NCI-H2171 (cell line): Measurements from ENCODE around the gene C3orf18.

ENCODE experiments used
- DNase-seq: peaks from one replicate; lab custom pipeline; 2025; lab: John Stamatoyannopoulos, UW

The C3orf18 gene

GRCh38 chr3:50567386-50568167 lies at the start of gene C3orf18:
Gene C3orf18, minus strand, starts transcription at chr3:50567747. Its CDS starts 2,048 bp downstream, at chr3:50565699.
- DNase-seq = peak; percentile 76

- peak; percentile 76 for DNase-seq
Measured at GRCh38 chr3:50616770-50617095, 49.2 kb upstream of the C3orf18 start.

DNA sequence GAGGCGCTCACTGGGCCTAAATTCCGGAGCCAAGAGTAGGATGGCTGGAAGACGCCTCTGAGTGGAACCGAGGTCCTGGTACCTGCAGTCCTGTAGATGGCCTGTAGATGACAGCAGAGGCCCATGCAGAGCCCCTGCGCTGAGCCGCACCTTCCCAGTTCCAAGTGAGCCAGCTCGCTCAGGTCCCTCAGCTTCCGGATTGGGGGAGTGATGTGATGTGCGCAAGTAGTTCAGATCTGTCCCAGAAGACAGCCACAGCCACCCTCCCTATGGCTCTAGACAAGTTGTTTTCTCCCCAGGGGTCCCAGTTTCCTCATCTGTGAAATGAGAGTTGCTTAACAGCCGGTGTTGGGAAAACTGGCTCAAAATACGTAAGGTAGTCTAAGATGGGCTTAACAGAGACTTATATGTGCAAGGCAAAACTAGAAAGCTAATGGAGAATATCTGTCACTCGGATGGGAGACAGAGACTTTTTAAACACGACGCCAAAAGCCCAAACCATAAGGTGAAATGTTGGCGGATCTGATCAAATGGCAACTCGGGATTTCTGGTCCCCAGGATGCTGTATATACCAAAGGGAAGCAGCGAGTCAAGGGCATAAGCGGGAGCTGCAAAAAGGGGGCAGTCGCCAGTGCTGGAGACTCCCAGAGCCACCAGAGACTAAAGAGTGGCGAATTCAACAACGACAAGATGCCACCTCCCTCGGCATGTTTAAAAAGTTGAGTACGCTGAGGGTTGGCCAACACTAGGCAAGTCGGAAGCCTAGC lies 48.6 kb upstream of the C3orf18 start:
- peak; percentile 65 for DNase-seq

DNA sequence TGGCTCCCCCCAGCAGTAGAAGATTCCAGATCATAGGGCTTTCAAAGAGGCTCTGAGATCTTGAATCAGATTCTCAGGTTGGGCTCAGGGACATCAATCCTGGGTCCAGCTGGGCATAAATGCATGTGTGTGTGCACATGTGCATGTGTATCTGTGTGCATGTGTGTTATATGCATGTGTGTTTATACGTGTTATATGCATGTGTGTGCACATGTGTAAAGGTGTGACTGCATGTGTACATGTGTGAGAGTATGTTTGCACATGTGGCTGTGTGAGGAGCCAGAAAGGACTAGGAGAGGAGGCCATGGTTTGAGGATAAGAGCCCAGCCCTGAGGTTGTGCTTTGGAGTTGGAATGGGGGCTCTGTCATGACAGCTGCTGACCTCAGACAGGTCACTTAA lies 47.6 kb upstream of the C3orf18 start:
- DNase-seq = no peak

GRCh38 chr3:50612970-50613846 lies 45.7 kb upstream of the C3orf18 start:
- DNase-seq = no peak

DNA sequence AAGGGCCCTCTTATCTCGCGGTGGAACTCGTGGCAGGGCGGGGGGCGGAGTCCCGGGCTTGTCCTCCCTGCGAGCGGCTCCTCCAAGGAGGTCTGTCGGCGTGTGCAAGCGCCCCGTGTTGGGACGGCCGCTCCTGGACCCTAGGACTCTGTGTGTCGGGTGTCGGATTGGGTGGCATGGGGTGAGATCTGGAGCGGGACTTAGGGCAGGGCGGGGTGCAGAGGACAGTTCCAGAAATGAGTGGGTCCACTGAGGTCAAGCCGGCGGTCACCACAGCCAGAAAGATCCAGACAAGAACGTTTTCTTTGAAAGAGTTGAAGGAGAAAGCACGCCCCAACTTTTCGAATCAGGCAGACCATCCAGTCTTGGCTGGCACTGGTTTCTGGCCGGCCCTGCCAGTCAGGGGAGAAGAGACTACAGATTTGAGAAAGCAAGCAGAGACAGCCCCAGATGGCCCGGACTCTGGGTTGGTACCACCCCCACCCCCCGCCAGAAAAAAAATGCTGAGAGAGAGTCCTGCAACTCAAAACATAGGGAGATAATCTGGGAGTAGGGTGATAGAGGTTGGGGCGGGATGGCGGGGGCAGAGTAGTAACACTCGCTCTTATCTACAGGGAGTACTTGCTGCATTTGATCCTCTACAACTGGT lies 44.8 kb upstream of the C3orf18 start:
- DNase-seq = no peak

- peak; percentile 90 for DNase-seq
Measured at GRCh38 chr3:50611464-50612233, 44.1 kb upstream of the C3orf18 start, which contains the start of gene CISH. Gene CISH, minus strand, starts transcription at chr3:50611774. Its CDS starts 124 bp downstream, at chr3:50611650.

GRCh38 chr3:50610992-50611463 lies 43.5 kb upstream of the C3orf18 start:
- no peak for DNase-seq

- DNase-seq = no peak
Measured at GRCh38 chr3:50610181-50610971, 42.8 kb upstream of the C3orf18 start.

GRCh38 chr3:50609763-50610085 lies 42.2 kb upstream of the C3orf18 start:
- DNase-seq = no peak

- no peak for DNase-seq
Measured at GRCh38 chr3:50609071-50609762, 41.7 kb upstream of the C3orf18 start.

GRCh38 chr3:50608278-50608677 lies 40.7 kb upstream of the C3orf18 start:
- DNase-seq = no peak

- no peak for DNase-seq
Measured at GRCh38 chr3:50607271-50608091, 39.9 kb upstream of the C3orf18 start.

DNA sequence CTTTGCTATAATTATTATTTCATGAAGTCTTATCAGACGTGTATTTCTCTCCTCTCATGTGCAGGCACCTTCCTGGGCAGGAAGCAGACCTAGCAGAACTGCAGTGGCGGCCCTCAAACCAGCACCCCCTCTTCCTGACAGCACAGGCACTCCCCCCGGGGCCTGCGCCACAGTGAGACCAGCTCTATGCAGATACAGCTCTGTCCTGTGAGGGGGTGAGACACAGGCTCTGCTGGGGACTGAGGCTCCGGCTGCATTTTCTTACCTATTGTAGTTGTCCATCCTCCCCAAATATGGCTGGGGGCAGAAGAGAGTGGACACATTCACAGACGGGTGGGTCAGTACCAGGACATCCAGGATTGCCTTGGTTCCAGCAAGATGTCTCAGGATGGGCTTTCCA lies 39.0 kb upstream of the C3orf18 start:
- no peak for DNase-seq

- DNase-seq = no peak
Measured at GRCh38 chr3:50605901-50606326, 38.4 kb upstream of the C3orf18 start.

DNA sequence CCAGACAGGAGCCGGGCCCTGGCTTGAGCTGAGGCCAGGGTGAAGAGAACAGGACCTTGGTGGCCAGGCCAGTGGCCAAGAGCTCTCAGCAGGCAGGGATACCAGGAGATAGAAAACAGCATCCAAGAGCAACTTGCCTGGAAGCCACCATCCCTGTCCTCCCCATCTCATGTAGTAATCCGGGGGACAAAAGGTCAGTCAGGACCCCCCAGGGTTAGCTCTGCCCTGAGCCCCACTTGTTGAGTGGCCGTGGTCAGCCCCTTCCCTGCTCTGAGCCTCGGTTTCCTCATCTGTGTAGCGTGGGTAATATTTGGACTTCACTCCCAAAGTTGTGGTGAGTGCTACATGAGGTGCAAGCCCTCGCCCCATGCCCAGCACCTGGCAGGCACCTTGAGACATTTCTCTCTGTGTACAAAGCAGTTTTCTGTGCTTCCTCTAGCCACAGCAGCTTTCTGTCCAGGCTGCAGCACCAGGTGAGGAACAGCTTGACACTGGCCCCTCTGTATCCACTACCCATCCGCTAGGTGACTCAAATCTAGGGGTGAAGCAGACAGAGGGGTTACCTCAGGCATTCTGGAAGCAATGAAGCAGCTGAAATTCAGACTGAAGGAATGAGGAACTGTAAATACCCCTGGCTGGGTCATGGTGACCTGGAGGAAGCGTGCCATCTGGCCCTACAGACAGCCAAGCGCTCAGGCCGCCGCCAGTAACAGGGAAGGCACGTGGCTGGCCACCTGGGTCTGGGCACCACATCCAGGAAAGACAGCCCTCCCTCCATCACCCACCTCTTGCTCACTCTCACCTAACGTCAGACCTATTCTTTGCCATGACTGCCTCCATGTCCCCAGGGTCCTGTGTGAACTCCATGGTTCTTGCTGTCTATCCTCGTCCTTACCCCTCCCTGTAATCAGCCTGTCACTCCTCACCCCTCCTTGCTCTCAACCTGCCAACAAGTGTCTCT lies 37.4 kb upstream of the C3orf18 start:
- DNase-seq = no peak

DNA sequence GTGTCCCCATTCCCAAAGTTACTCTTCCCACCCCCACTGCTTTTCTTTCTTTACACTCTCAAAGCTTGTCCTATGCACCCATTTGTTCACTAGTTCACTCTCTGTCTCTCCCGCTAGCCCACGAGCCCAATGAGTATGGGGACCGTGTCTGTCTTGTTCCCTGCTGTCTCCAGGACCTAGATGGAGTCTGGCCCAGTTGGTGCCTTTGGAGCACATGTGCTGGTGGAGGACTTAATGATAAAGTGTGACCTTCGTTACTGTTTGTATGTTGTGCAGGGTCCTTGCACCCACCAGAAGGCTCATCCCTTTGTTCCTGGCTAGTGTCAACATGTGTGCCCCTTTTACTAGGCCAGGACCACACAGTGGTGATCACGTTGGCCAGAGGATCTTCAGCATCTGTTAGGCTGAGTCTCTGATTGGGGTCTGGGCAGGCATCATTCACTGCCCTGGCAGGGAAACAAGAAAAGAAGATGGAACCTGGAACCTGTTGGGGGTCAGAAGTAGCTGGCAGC lies 36.6 kb upstream of the C3orf18 start:
- DNase-seq = no peak
